Ovary (tissue), 3 donors: ENCODE results near the gene ALG6.

Experiments
- EP300 ChIP-seq: sonication (generic); formaldehyde crosslinking; IDR thresholded peaks from one replicate; pipeline ENCODE4 v1.6.1; 2017; ENCODE audit warnings: antibody characterized with exemption
- POLR2A ChIP-seq: fragments of 450-650 bp; IDR thresholded peaks from one replicate; pipeline ENCODE4 v1.6.1; 2017; ENCODE audit warnings: antibody characterized with exemption, mild to moderate bottlenecking, moderate library complexity
- TF ChIP-seq, protein P1 (sequence below), 3 donors: fragments of 450-650 bp in 2 of 3; fragments of 200-600 bp in 1 of 3; IDR thresholded peaks; one replicate each; pipeline versions ENCODE4 v1.5.1 to v1.8.0; 2016 to 2022; ENCODE audit warnings: antibody characterized with exemption in 3 of 3, mild to moderate bottlenecking in 1 of 3
- donor health status: DM: no; HTN: no; CAD: no.

- TF ChIP-seq, protein P1, sequence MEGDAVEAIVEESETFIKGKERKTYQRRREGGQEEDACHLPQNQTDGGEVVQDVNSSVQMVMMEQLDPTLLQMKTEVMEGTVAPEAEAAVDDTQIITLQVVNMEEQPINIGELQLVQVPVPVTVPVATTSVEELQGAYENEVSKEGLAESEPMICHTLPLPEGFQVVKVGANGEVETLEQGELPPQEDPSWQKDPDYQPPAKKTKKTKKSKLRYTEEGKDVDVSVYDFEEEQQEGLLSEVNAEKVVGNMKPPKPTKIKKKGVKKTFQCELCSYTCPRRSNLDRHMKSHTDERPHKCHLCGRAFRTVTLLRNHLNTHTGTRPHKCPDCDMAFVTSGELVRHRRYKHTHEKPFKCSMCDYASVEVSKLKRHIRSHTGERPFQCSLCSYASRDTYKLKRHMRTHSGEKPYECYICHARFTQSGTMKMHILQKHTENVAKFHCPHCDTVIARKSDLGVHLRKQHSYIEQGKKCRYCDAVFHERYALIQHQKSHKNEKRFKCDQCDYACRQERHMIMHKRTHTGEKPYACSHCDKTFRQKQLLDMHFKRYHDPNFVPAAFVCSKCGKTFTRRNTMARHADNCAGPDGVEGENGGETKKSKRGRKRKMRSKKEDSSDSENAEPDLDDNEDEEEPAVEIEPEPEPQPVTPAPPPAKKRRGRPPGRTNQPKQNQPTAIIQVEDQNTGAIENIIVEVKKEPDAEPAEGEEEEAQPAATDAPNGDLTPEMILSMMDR (IDR thresholded peaks at IDR 0.05): no peak
- no peak for TF ChIP-seq POLR2A
- TF ChIP-seq EP300: no peak
Measured at GRCh38 chr1:63461661-63462230, 94.3 kb downstream of the ALG6 start.
